GM23338 (cell line): Measurements from ENCODE around the gene SLC26A6. TPM values are rescaled to one million over a fixed set of nuclear protein-coding genes. Genes with fewer than 3 reads are reported as not detected.

Experiments used
- ATAC-seq: fragments of 200-7000 bp; cut with Tn5 transposase; 3 replicates; pipeline ENCODE4 v1.9.1; 2020
- DNase-seq: peaks from one replicate; pipeline ENCODE4 v3.0.0-alpha.2; 2015; ENCODE audit warnings: low spot score
- H2AFZ ChIP-seq: fragments of 200-600 bp; sonication (generic); 2 replicates; pipeline ENCODE4 v1.8.0; 2016; ENCODE audit warnings: antibody characterized with exemption, mild to moderate bottlenecking, moderate library complexity
- H3F3A ChIP-seq: fragments of 200-600 bp; sonication (generic); replicated peaks from 2 replicates; pipeline ENCODE4 v1.8.0; 2017; ENCODE audit warnings: antibody characterized with exemption, mixed run types, low read depth
- H3K27ac ChIP-seq: fragments of 200-600 bp; sonication (generic); 2 replicates; pipeline ENCODE4 v1.6.1; 2016; ENCODE audit warnings: low read depth
- H3K27me3 ChIP-seq: fragments of 200-600 bp; sonication (generic); 2 replicates; pipeline ENCODE4 v1.8.0; 2016; ENCODE audit warnings: mild to moderate bottlenecking, mixed run types, moderate library complexity; ENCODE audit not compliant: insufficient read depth
- H3K36me3 ChIP-seq: fragments of 200-600 bp; sonication (generic); 2 replicates; pipeline ENCODE4 v1.8.0; 2016; ENCODE audit warnings: mild to moderate bottlenecking; ENCODE audit not compliant: insufficient read depth
- H3K4me1 ChIP-seq: fragments of 200-600 bp; sonication (generic); 2 replicates; pipeline ENCODE4 v1.8.0; 2016; ENCODE audit warnings: mild to moderate bottlenecking, moderate library complexity; ENCODE audit not compliant: insufficient read depth
- H3K4me2 ChIP-seq: fragments of 200-600 bp; sonication (generic); 2 replicates; pipeline ENCODE4 v1.7.1; 2017; ENCODE audit warnings: mixed run types
- H3K4me3 ChIP-seq: fragments of 200-600 bp; sonication (generic); 2 replicates; pipeline ENCODE4 v1.6.1; 2016; ENCODE audit warnings: mixed run types
- H3K79me2 ChIP-seq: fragments of 200-600 bp; sonication (generic); replicated peaks from 2 replicates; pipeline ENCODE4 v1.8.0; 2017; ENCODE audit warnings: mild to moderate bottlenecking; ENCODE audit not compliant: insufficient read depth
- H3K9me2 ChIP-seq: fragments of 200-600 bp; sonication (generic); 2 replicates; pipeline ENCODE4 v1.8.0; 2017; ENCODE audit not compliant: insufficient read depth
- H4K20me1 ChIP-seq: fragments of 200-600 bp; sonication (generic); replicated peaks from 2 replicates; pipeline ENCODE4 v1.8.0; 2017; ENCODE audit warnings: mild to moderate bottlenecking; ENCODE audit not compliant: insufficient read depth
- H3K27ac Mint-ChIP-seq: 2 replicates; pipeline ENCODE4 v1.8.0; 2020; ENCODE audit warnings: inconsistent platforms, mild to moderate bottlenecking, moderate library complexity, mixed read lengths
- H3K27me3 Mint-ChIP-seq: 3 replicates; pipeline ENCODE4 v1.8.0; 2022; ENCODE audit warnings: low read depth, mild to moderate bottlenecking, moderate library complexity, mixed read lengths, inconsistent platforms; ENCODE audit not compliant: insufficient read depth, poor library complexity
- H3K36me3 Mint-ChIP-seq: 3 replicates; pipeline ENCODE4 v1.8.0; 2021; ENCODE audit warnings: low read depth, mild to moderate bottlenecking, inconsistent platforms, moderate library complexity, mixed read lengths
- H3K4me1 Mint-ChIP-seq: 3 replicates; pipeline ENCODE4 v1.8.0; 2020; ENCODE audit warnings: mild to moderate bottlenecking, inconsistent platforms, mixed read lengths
- H3K4me3 Mint-ChIP-seq: 3 replicates; pipeline ENCODE4 v1.8.0; 2021; ENCODE audit warnings: moderate library complexity, mild to moderate bottlenecking, inconsistent platforms, mixed read lengths
- H3K9me3 Mint-ChIP-seq: 3 replicates; pipeline ENCODE4 v1.8.0; 2020; ENCODE audit warnings: moderate library complexity, mild to moderate bottlenecking, inconsistent platforms, mixed read lengths
- CREB1 ChIP-seq: fragments of 250-450 bp; sonication (Bioruptor Pico); IDR thresholded peaks from 2 replicates; pipeline ENCODE4 v1.5.0; 2020; ENCODE audit warnings: low read depth, mild to moderate bottlenecking, moderate library complexity
- CTCF ChIP-seq, 2 experiments: fragments of 200-600 bp in 1 of 2; sonication (generic) in 1 of 2; conservative IDR thresholded peaks; 2 replicates each; pipeline versions ENCODE4 v1.5.1 to v1.6.1; 2016 to 2017; ENCODE audit warnings: antibody characterized with exemption in 2 of 2, low read depth in 2 of 2, mild to moderate bottlenecking in 2 of 2, moderate library complexity in 1 of 2
- EZH2 ChIP-seq: fragments of 200-600 bp; sonication (generic); IDR thresholded peaks from one replicate; pipeline ENCODE4 v1.8.0; 2017; ENCODE audit warnings: antibody characterized with exemption, mild to moderate bottlenecking, low read depth; ENCODE audit not compliant: unreplicated experiment
- EZH2phosphoT487 ChIP-seq: fragments of 200-600 bp; sonication (generic); IDR thresholded peaks from one replicate; pipeline ENCODE4 v1.8.1; 2018; ENCODE audit warnings: antibody characterized with exemption; ENCODE audit not compliant: unreplicated experiment
- JUNB ChIP-seq: IDR thresholded peaks from one replicate; pipeline ENCODE4 v1.6.1; 2016; ENCODE audit warnings: antibody characterized with exemption; ENCODE audit not compliant: unreplicated experiment
- NANOG ChIP-seq: IDR thresholded peaks from 2 replicates; pipeline ENCODE4 v1.6.1; 2016; ENCODE audit warnings: antibody characterized with exemption, borderline replicate concordance
- POLR2AphosphoS5 ChIP-seq: IDR thresholded peaks from 2 replicates; pipeline ENCODE4 v1.6.1; 2016; ENCODE audit warnings: antibody characterized with exemption, low read depth
- REST ChIP-seq: IDR thresholded peaks from one replicate; pipeline ENCODE4 v1.6.1; 2018; ENCODE audit warnings: antibody characterized with exemption; ENCODE audit not compliant: unreplicated experiment
- STAT1 ChIP-seq: IDR thresholded peaks from one replicate; pipeline ENCODE4 v1.6.1; 2016; ENCODE audit warnings: antibody characterized with exemption; ENCODE audit not compliant: unreplicated experiment
- ZNF114 ChIP-seq: fragments of 250-450 bp; sonication (Bioruptor Pico); IDR thresholded peaks from 2 replicates; pipeline ENCODE4 v1.5.0; 2020; ENCODE audit warnings: mild to moderate bottlenecking, moderate library complexity
- ZNF331 ChIP-seq: fragments of 250-450 bp; sonication (Bioruptor Pico); IDR thresholded peaks from 2 replicates; pipeline ENCODE4 v1.5.0; 2020; ENCODE audit warnings: low read depth, mild to moderate bottlenecking, moderate library complexity
- polyA plus RNA-seq: library from polyadenylated mRNA; unstranded; fragments of >200 nt; fragmentation: Nextera tagmentation; extraction: Ambion mirVana; gene quantifications from 2 replicates; pipeline ENCODE4 v1.2.1, GENCODE V29; 2016
- total RNA-seq: library from RNA; depleted of rRNA; stranded (reverse); fragments of >200 nt; shearing (Covaris generic); gene quantifications from 2 replicates; pipeline ENCODE4 v1.2.3, GENCODE V29; 2014
- TF ChIP-seq, protein P1 (sequence below): fragments of 250-450 bp; sonication (Bioruptor Pico); IDR thresholded peaks from 2 replicates; pipeline ENCODE4 v1.5.0; 2020; ENCODE audit warnings: mild to moderate bottlenecking, moderate library complexity
- TF ChIP-seq, protein P2 (sequence below): IDR thresholded peaks from 2 replicates; pipeline ENCODE4 v1.6.1; 2016; ENCODE audit warnings: antibody characterized with exemption

SLC26A6 gene
- total and polyA plus RNA-seq, 2 experiments from 2014 or later, result 34.3 to 96.4 TPM

DNA sequence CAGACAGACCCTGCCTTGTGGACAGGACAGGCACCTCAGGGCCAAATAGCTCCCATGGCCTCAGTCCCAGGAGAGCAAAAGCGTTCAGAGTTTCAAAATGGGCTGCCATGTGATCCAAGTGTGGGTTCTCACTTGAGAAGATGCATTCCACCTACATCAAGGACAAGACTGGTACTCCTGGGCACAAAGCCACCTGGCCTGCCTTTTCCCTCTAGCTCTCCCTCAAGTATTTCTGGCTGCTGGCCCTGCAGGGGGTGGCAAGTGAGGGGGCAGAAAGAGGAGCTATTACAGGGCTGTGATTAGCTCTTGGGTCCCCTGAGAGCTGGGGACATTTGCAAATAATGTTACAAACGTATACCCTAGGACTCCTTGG lies 33.7 kb downstream of the SLC26A6 start:
- no peaks in the 10 kb centered on the region for H3K4me1 ChIP-seq
- no peak overlapping the region for H3K4me2 ChIP-seq
- no peaks in the 10 kb centered on the region; the same call in 2 of the 3 replicates for H3K4me1 Mint-ChIP-seq
- no peak overlapping the region for H3K4me3 Mint-ChIP-seq
- no peak overlapping the region for H3K27ac ChIP-seq
- peaks cover 23% of the 10 kb centered on the region for H3K36me3 ChIP-seq
- TF ChIP-seq STAT1 (no peak), ZNF114 (CRISPR knock-in tag) (no peak), CTCF (conservative IDR thresholded peaks at IDR 0.05; ENCODE audit: low read depth in 2 of 2) (no peak), EZH2phosphoT487 (no peak), JUNB (no peak), ZNF331 (CRISPR knock-in tag) (no peak), REST (no peak), CREB1 (no peak), POLR2AphosphoS5 (no peak), EZH2 (no peak), NANOG (no peak)
- TF ChIP-seq, protein P1, sequence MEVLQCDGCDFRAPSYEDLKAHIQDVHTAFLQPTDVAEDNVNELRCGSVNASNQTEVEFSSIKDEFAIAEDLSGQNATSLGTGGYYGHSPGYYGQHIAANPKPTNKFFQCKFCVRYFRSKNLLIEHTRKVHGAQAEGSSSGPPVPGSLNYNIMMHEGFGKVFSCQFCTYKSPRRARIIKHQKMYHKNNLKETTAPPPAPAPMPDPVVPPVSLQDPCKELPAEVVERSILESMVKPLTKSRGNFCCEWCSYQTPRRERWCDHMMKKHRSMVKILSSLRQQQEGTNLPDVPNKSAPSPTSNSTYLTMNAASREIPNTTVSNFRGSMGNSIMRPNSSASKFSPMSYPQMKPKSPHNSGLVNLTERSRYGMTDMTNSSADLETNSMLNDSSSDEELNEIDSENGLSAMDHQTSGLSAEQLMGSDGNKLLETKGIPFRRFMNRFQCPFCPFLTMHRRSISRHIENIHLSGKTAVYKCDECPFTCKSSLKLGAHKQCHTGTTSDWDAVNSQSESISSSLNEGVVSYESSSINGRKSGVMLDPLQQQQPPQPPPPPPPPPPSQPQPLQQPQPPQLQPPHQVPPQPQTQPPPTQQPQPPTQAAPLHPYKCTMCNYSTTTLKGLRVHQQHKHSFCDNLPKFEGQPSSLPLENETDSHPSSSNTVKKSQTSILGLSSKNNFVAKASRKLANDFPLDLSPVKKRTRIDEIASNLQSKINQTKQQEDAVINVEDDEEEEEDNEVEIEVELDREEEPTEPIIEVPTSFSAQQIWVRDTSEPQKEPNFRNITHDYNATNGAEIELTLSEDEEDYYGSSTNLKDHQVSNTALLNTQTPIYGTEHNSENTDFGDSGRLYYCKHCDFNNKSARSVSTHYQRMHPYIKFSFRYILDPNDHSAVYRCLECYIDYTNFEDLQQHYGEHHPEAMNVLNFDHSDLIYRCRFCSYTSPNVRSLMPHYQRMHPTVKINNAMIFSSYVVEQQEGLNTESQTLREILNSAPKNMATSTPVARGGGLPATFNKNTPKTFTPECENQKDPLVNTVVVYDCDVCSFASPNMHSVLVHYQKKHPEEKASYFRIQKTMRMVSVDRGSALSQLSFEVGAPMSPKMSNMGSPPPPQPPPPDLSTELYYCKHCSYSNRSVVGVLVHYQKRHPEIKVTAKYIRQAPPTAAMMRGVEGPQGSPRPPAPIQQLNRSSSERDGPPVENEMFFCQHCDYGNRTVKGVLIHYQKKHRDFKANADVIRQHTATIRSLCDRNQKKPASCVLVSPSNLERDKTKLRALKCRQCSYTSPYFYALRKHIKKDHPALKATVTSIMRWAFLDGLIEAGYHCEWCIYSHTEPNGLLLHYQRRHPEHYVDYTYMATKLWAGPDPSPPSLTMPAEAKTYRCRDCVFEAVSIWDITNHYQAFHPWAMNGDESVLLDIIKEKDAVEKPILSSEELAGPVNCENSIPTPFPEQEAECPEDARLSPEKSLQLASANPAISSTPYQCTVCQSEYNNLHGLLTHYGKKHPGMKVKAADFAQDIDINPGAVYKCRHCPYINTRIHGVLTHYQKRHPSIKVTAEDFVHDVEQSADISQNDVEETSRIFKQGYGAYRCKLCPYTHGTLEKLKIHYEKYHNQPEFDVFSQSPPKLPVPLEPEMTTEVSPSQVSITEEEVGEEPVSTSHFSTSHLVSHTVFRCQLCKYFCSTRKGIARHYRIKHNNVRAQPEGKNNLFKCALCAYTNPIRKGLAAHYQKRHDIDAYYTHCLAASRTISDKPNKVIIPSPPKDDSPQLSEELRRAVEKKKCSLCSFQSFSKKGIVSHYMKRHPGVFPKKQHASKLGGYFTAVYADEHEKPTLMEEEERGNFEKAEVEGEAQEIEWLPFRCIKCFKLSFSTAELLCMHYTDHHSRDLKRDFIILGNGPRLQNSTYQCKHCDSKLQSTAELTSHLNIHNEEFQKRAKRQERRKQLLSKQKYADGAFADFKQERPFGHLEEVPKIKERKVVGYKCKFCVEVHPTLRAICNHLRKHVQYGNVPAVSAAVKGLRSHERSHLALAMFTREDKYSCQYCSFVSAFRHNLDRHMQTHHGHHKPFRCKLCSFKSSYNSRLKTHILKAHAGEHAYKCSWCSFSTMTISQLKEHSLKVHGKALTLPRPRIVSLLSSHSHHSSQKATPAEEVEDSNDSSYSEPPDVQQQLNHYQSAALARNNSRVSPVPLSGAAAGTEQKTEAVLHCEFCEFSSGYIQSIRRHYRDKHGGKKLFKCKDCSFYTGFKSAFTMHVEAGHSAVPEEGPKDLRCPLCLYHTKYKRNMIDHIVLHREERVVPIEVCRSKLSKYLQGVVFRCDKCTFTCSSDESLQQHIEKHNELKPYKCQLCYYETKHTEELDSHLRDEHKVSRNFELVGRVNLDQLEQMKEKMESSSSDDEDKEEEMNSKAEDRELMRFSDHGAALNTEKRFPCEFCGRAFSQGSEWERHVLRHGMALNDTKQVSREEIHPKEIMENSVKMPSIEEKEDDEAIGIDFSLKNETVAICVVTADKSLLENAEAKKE, result no peak
- TF ChIP-seq, protein P2, sequence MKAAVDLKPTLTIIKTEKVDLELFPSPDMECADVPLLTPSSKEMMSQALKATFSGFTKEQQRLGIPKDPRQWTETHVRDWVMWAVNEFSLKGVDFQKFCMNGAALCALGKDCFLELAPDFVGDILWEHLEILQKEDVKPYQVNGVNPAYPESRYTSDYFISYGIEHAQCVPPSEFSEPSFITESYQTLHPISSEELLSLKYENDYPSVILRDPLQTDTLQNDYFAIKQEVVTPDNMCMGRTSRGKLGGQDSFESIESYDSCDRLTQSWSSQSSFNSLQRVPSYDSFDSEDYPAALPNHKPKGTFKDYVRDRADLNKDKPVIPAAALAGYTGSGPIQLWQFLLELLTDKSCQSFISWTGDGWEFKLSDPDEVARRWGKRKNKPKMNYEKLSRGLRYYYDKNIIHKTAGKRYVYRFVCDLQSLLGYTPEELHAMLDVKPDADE, result no peak
- no peaks in the 10 kb centered on the region for H3K9me2 ChIP-seq
- no peak for DNase-seq
- peaks cover 11% of the 10 kb centered on the region for H3K27me3 Mint-ChIP-seq
- H3K9me3 Mint-ChIP-seq, result no peaks in the 10 kb centered on the region
- H3K27ac Mint-ChIP-seq, result no peak overlapping the region
- peaks cover 15% of the 10 kb centered on the region; the same call in 1 of the 2 replicates for H3K79me2 ChIP-seq
- peaks cover 87% of the 10 kb centered on the region for H3K36me3 Mint-ChIP-seq
- no peak for ATAC-seq
- H3F3A ChIP-seq, result no peaks in the 10 kb centered on the region
- no peaks in the 10 kb centered on the region for H3K27me3 ChIP-seq
- peaks cover 7% of the 10 kb centered on the region for H4K20me1 ChIP-seq
- H2AFZ ChIP-seq, result no peak overlapping the region
- no peak overlapping the region for H3K4me3 ChIP-seq
